Lower leg skin (tissue), 3 donors: ENCODE data around the gene RGS7.
"Not testable (repeated sequence)": the region's sequence is repeated elsewhere in the genome, so short reads cannot be mapped to it uniquely, and the experiment has no call there.

Experiments used
- POLR2A ChIP-seq, 2 donors: fragments of 450-650 bp; IDR thresholded peaks; one replicate each; pipeline ENCODE4 v1.6.1; 2016 to 2017; ENCODE audit warnings: antibody characterized with exemption in 2 of 2, mild to moderate bottlenecking in 1 of 2, moderate library complexity in 1 of 2
- TF ChIP-seq, protein P1 (sequence below), 3 donors: fragments of 450-650 bp; IDR thresholded peaks; one replicate each; pipeline ENCODE4 v1.5.1; 2016; ENCODE audit warnings: antibody characterized with exemption in 3 of 3, mild to moderate bottlenecking in 3 of 3, moderate library complexity in 2 of 3

DNA sequence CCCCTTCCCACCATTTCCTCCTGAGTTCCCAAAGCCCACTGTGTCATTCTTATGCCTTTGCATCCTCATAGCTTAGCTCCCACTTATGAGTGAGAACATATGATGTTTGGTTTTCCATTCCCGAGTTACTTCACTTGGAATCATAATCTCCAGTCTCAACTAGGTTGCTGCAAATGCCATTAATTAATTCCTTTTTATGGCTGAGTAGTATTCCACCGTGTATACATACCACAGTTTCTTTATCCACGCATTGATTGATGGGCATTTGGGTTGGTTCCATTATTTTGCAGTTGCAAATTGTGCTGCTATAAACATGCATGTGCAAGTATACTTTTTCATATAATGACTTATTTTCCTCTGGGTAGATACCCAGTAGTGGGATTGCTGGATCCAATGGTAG, 622.3 kb downstream of the RGS7 start:
- TF ChIP-seq, protein P1, sequence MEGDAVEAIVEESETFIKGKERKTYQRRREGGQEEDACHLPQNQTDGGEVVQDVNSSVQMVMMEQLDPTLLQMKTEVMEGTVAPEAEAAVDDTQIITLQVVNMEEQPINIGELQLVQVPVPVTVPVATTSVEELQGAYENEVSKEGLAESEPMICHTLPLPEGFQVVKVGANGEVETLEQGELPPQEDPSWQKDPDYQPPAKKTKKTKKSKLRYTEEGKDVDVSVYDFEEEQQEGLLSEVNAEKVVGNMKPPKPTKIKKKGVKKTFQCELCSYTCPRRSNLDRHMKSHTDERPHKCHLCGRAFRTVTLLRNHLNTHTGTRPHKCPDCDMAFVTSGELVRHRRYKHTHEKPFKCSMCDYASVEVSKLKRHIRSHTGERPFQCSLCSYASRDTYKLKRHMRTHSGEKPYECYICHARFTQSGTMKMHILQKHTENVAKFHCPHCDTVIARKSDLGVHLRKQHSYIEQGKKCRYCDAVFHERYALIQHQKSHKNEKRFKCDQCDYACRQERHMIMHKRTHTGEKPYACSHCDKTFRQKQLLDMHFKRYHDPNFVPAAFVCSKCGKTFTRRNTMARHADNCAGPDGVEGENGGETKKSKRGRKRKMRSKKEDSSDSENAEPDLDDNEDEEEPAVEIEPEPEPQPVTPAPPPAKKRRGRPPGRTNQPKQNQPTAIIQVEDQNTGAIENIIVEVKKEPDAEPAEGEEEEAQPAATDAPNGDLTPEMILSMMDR (IDR thresholded peaks at IDR 0.05), result not testable (repeated sequence)
- TF ChIP-seq POLR2A (IDR thresholded peaks at IDR 0.05), result not testable (repeated sequence)
